ENCODE results near the gene LRCOL1. TPM values are rescaled to one million over a fixed set of nuclear protein-coding genes. Genes with fewer than 3 reads are reported as not detected.

The LRCOL1 gene
- total and polyA plus RNA-seq, 3 donors from 2014 or later: 0.81 to 1.6 TPM; not detected in 1

GRCh38 chr12:132571051-132571450 is 39.3 kb downstream of the LRCOL1 start:
- H3K36me3 ChIP-seq (ENCODE audit: low read depth, missing control alignments): no peaks in the 10 kb centered on the region
- H3K27me3 ChIP-seq: no peaks in the 10 kb centered on the region
- H3K4me1 ChIP-seq: peaks cover 7% of the 10 kb centered on the region
- no peak overlapping the region for H3K4me3 ChIP-seq
- TF ChIP-seq POLR2A (IDR thresholded peaks at IDR 0.05) (no peak), CTCF (IDR thresholded peaks at IDR 0.05) (no peak)
- 94 to 96% methylated on average over 24 to 27 of the region's 27 CpGs for WGBS, 2 donors
- H3K27ac ChIP-seq: no peak overlapping the region
- intact Hi-C loops (cut with DNase I; ENCODE audit: low total_unique reads): no loop called here
- no peaks in the 10 kb centered on the region for H3K9me3 ChIP-seq
- no peak for DNase-seq

GRCh38 chr12:132570635-132571034 is 39.7 kb downstream of the LRCOL1 start:
- Histone ChIP-seq H3K36me3 (ENCODE audit: low read depth, missing control alignments) (no peaks in the 10 kb centered on the region), H3K27ac (no peak overlapping the region), H3K4me3 (no peak overlapping the region), H3K9me3 (no peaks in the 10 kb centered on the region), H3K4me1 (peaks cover 7% of the 10 kb centered on the region), H3K27me3 (no peaks in the 10 kb centered on the region)
- 80 to 92% methylated on average over 1 to 14 of the region's 26 CpGs for WGBS, 2 donors
- no peak for DNase-seq
- intact Hi-C loops (cut with DNase I; ENCODE audit: low total_unique reads): no loop called here
- no peak for TF ChIP-seq POLR2A (IDR thresholded peaks at IDR 0.05)
- no peak for TF ChIP-seq CTCF (IDR thresholded peaks at IDR 0.05)

- peaks cover 7% of the 10 kb centered on the region for H3K4me1 ChIP-seq
- H3K9me3 ChIP-seq: no peaks in the 10 kb centered on the region
- no peaks in the 10 kb centered on the region for H3K36me3 ChIP-seq (ENCODE audit: low read depth, missing control alignments)
- intact Hi-C loops (cut with DNase I; ENCODE audit: low total_unique reads): no loop called here
- H3K4me3 ChIP-seq: no peak overlapping the region
- no peak overlapping the region for H3K27ac ChIP-seq
- WGBS, 2 donors: 96 to 97% methylated on average over 33 to 48 of the region's 55 CpGs
- no peak for DNase-seq
- TF ChIP-seq POLR2A (IDR thresholded peaks at IDR 0.05) (no peak), CTCF (IDR thresholded peaks at IDR 0.05) (no peak)
- no peaks in the 10 kb centered on the region for H3K27me3 ChIP-seq
Measured at GRCh38 chr12:132569856-132570480, 40.4 kb downstream of the LRCOL1 start.

GRCh38 chr12:132568826-132569480 is 41.4 kb downstream of the LRCOL1 start:
- intact Hi-C loops (cut with DNase I; ENCODE audit: low total_unique reads): no loop called here
- Histone ChIP-seq H3K4me1 (peaks cover 7% of the 10 kb centered on the region), H3K36me3 (ENCODE audit: low read depth, missing control alignments) (no peaks in the 10 kb centered on the region), H3K27me3 (no peaks in the 10 kb centered on the region), H3K27ac (no peak overlapping the region), H3K9me3 (no peaks in the 10 kb centered on the region), H3K4me3 (no peak overlapping the region)
- TF ChIP-seq POLR2A (IDR thresholded peaks at IDR 0.05): no peak
- no peak for TF ChIP-seq CTCF (IDR thresholded peaks at IDR 0.05)
- 90 to 94% methylated on average over 12 to 17 of the region's 17 CpGs for WGBS, 2 donors
- no peak for DNase-seq

- DNase-seq: no peak
- Histone ChIP-seq H3K27ac (no peak overlapping the region), H3K27me3 (no peaks in the 10 kb centered on the region), H3K36me3 (ENCODE audit: low read depth, missing control alignments) (no peaks in the 10 kb centered on the region), H3K4me1 (peaks cover 7% of the 10 kb centered on the region), H3K4me3 (no peak overlapping the region), H3K9me3 (no peaks in the 10 kb centered on the region)
- WGBS, 2 donors: 93 to 96% methylated on average over 15 to 16 of the region's 16 CpGs
- TF ChIP-seq CTCF (IDR thresholded peaks at IDR 0.05) (no peak), POLR2A (IDR thresholded peaks at IDR 0.05) (no peak)
- intact Hi-C loops (cut with DNase I; ENCODE audit: low total_unique reads): no loop called here
Measured at GRCh38 chr12:132568301-132568700, 42.1 kb downstream of the LRCOL1 start.
